Panc1 (cell line): ENCODE measurements around the gene MYPN. TPM values are rescaled to one million over a fixed set of nuclear protein-coding genes. Genes with fewer than 3 reads are reported as not detected.
"Not testable (repeated sequence)": the region's sequence is repeated elsewhere in the genome, so short reads cannot be mapped to it uniquely, and the experiment has no call there.

ENCODE experiments used
- ATAC-seq: fragments of 200-7000 bp; cut with Tn5 transposase; 2 replicates; pipeline ENCODE4 v1.9.1; 2020; ENCODE audit warnings: mild to moderate bottlenecking, moderate library complexity
- BruUV-seq: library from RNA; stranded (reverse); fragments of 400-500 nt; replicated peaks from 2 replicates; lab custom pipeline; 2021; lab: Mats Ljungman, UMichigan
- CTCF ChIA-PET: fragments of 300-600 bp; sonication (Branson Sonifier 250); formaldehyde crosslinking; loops from one replicate; lab custom pipeline; 2022; ENCODE audit warnings: antibody characterized with exemption; lab: Charles Lee
- POLR2A ChIA-PET: fragments of 300-600 bp; sonication (Branson Sonifier 250); formaldehyde crosslinking; loops from one replicate; lab custom pipeline; 2022; ENCODE audit warnings: antibody characterized with exemption; lab: Charles Lee
- DNase-seq: peaks from one replicate; pipeline ENCODE4 v3.0.0-alpha.2; 2010; ENCODE audit warnings: low read depth, low spot score
- H3K27ac ChIP-seq: 2 replicates; pipeline ENCODE4 v1.5.1; 2011; ENCODE audit warnings: mild to moderate bottlenecking, low read length, inconsistent platforms
- H3K27me3 ChIP-seq: fragments of 200-500 bp; sonication (Bioruptor generic); 2 replicates; pipeline ENCODE4 v1.6.0; 2014; ENCODE audit warnings: low read length, inconsistent platforms; ENCODE audit not compliant: control insufficient read depth, insufficient read depth
- H3K36me3 ChIP-seq: fragments of 200-500 bp; sonication (Bioruptor generic); 2 replicates; pipeline ENCODE4 v1.5.1; 2014; ENCODE audit warnings: inconsistent platforms, mild to moderate bottlenecking, low read length, moderate library complexity; ENCODE audit not compliant: control insufficient read depth, insufficient read depth
- H3K4me1 ChIP-seq: 2 replicates; pipeline ENCODE4 v1.5.1; 2011; ENCODE audit warnings: inconsistent platforms, mild to moderate bottlenecking, low read length, moderate library complexity; ENCODE audit not compliant: control insufficient read depth, insufficient read depth
- H3K4me3 ChIP-seq, 2 experiments: 2 replicates each; pipeline ENCODE4 v1.5.1; 2011 to 2012; ENCODE audit warnings: low read depth in 2 of 2, low read length in 2 of 2, mild to moderate bottlenecking in 2 of 2, inconsistent platforms in 1 of 2, moderate library complexity in 1 of 2
- H3K9me3 ChIP-seq: fragments of 200-500 bp; sonication (Bioruptor generic); 2 replicates; pipeline ENCODE4 v1.5.1; 2014; ENCODE audit warnings: low read depth, mild to moderate bottlenecking, inconsistent platforms, low read length, moderate library complexity; ENCODE audit not compliant: control insufficient read depth, insufficient read depth
- POLR2AphosphoS5 ChIP-seq: IDR thresholded peaks from 2 replicates; pipeline ENCODE4 v1.6.1; 2012; ENCODE audit warnings: mild to moderate bottlenecking, low read depth, low read length, moderate library complexity
- SIN3A ChIP-seq: IDR thresholded peaks from 2 replicates; pipeline ENCODE4 v1.6.1; 2012; ENCODE audit warnings: low read depth, mild to moderate bottlenecking, low read length, moderate library complexity, borderline replicate concordance; ENCODE audit not compliant: insufficient read depth
- TCF7L2 ChIP-seq: IDR thresholded peaks from 2 replicates; pipeline ENCODE4 v1.6.1; 2011; ENCODE audit warnings: mild to moderate bottlenecking, low read depth, low read length, inconsistent platforms
- in situ Hi-C: cut with HindIII; loops from 2 replicates; pipeline ENCODE4 v1.10.0; 2016; ENCODE audit warnings: low sequenced_read_pairs, low pct_unique_long_range_greater_than_20kb
- intact Hi-C: fragments of 100-400 bp; cut with micrococcal nuclease; formaldehyde crosslinking; loops from one replicate; pipeline ENCODE4 v1.10.0; 2022; ENCODE audit not compliant: unreplicated experiment
- total RNA-seq: library from RNA; stranded (reverse); gene quantifications from one replicate; pipeline ENCODE4 v1.2.1, GENCODE V29; 2021; ENCODE audit not compliant: unreplicated experiment
- TF ChIP-seq, protein P1 (sequence below): fragments of 450-650 bp; IDR thresholded peaks from 2 replicates; pipeline ENCODE4 v1.5.1; 2017; ENCODE audit warnings: mild to moderate bottlenecking
- TF ChIP-seq, protein P2 (sequence below), 2 experiments: IDR thresholded peaks; 2 replicates each; pipeline ENCODE4 v1.6.1; 2011 to 2012; ENCODE audit warnings: low read depth in 2 of 2, control low read depth in 1 of 2, low read length in 1 of 2, mild to moderate bottlenecking in 1 of 2, moderate library complexity in 1 of 2; ENCODE audit not compliant: insufficient read depth in 1 of 2

Gene MYPN
- total RNA-seq, 1 experiment from 2014 or later, result 39.1 TPM

DNA sequence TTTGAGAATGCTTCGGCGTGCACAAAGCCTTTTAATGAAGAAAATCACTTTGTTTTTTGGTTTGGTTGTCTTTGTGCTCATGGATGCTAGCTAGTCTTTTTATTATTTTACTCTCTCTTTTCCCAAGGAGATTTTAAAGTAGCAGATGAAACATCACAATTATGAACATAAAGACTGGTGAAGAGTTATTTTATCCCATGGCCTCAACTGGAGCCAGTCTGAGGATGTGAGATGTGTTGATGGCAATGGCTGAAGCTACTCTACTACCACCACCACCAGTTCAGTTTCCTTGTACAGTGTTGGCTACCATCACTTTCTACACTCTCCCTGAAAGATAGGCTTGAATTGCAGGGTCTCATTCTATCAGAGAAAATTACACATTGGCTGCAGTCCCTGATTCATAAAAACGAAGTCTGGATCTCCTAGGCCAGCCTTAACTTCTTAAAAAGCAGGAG is 33.7 kb upstream of the MYPN start:
- H3K9me3 ChIP-seq, result no peaks in the 10 kb centered on the region
- POLR2A ChIA-PET, result interaction anchor here (0.7 kb wide), 1 partner anchor 15 kb away, joined by 11 read pairs; no protein-coding TSS in a partner anchor
- peak overlapping the region; percentile 10 to 44; a peak in 3 of 4 replicates for H3K4me3 ChIP-seq
- intact Hi-C loops, result no loop called here
- in situ Hi-C loops, result no loop called here
- H3K36me3 ChIP-seq, result peaks cover 15% of the 10 kb centered on the region
- no peaks in the 10 kb centered on the region for H3K27me3 ChIP-seq
- TF ChIP-seq, protein P1, sequence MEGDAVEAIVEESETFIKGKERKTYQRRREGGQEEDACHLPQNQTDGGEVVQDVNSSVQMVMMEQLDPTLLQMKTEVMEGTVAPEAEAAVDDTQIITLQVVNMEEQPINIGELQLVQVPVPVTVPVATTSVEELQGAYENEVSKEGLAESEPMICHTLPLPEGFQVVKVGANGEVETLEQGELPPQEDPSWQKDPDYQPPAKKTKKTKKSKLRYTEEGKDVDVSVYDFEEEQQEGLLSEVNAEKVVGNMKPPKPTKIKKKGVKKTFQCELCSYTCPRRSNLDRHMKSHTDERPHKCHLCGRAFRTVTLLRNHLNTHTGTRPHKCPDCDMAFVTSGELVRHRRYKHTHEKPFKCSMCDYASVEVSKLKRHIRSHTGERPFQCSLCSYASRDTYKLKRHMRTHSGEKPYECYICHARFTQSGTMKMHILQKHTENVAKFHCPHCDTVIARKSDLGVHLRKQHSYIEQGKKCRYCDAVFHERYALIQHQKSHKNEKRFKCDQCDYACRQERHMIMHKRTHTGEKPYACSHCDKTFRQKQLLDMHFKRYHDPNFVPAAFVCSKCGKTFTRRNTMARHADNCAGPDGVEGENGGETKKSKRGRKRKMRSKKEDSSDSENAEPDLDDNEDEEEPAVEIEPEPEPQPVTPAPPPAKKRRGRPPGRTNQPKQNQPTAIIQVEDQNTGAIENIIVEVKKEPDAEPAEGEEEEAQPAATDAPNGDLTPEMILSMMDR, result no peak
- TF ChIP-seq TCF7L2, result no peak
- no peak for TF ChIP-seq SIN3A
- no peak for TF ChIP-seq POLR2AphosphoS5
- TF ChIP-seq, protein P2, sequence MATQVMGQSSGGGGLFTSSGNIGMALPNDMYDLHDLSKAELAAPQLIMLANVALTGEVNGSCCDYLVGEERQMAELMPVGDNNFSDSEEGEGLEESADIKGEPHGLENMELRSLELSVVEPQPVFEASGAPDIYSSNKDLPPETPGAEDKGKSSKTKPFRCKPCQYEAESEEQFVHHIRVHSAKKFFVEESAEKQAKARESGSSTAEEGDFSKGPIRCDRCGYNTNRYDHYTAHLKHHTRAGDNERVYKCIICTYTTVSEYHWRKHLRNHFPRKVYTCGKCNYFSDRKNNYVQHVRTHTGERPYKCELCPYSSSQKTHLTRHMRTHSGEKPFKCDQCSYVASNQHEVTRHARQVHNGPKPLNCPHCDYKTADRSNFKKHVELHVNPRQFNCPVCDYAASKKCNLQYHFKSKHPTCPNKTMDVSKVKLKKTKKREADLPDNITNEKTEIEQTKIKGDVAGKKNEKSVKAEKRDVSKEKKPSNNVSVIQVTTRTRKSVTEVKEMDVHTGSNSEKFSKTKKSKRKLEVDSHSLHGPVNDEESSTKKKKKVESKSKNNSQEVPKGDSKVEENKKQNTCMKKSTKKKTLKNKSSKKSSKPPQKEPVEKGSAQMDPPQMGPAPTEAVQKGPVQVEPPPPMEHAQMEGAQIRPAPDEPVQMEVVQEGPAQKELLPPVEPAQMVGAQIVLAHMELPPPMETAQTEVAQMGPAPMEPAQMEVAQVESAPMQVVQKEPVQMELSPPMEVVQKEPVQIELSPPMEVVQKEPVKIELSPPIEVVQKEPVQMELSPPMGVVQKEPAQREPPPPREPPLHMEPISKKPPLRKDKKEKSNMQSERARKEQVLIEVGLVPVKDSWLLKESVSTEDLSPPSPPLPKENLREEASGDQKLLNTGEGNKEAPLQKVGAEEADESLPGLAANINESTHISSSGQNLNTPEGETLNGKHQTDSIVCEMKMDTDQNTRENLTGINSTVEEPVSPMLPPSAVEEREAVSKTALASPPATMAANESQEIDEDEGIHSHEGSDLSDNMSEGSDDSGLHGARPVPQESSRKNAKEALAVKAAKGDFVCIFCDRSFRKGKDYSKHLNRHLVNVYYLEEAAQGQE (IDR thresholded peaks at IDR 0.05; ENCODE audit: insufficient read depth in 1 of 2, low read depth in 2 of 2, low read length in 1 of 2), result no peak
- H3K4me1 ChIP-seq, result peaks cover 30% of the 10 kb centered on the region
- BruUV-seq, result TSS peak; percentile 97
- peak overlapping the region; percentile 99 for H3K27ac ChIP-seq
- ATAC-seq (no peak), DNase-seq (no peak)
- CTCF ChIA-PET, result no interaction called here

DNA sequence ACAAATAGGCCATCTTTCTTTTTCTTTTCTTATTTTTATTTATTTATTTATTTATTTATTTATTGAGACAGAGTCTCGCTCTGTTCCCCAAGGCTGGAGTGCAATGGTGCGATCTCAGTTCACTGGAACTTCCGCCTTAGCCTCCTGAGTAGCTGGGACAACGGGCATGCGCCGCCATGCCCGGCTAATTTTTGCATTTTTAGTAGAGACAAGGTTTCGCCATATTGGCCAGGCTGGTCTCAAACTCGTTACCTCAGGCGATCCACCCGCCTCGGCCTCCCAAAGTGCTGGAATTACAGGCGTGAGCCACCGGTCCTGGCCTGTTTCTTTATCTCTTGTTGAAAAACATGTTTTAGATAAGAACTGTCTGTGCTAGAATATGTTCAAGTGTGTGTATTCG is 33.2 kb upstream of the MYPN start:
- H3K27ac ChIP-seq, result peak overlapping the region; percentile 99
- H3K9me3 ChIP-seq, ATAC-seq, H3K4me3 ChIP-seq, BruUV-seq, intact Hi-C loops, in situ Hi-C loops, POLR2A ChIA-PET, DNase-seq, CTCF ChIA-PET, H3K27me3 ChIP-seq: not testable (repeated sequence)
- peaks cover 15% of the 10 kb centered on the region for H3K36me3 ChIP-seq
- peaks cover 29% of the 10 kb centered on the region for H3K4me1 ChIP-seq

DNA sequence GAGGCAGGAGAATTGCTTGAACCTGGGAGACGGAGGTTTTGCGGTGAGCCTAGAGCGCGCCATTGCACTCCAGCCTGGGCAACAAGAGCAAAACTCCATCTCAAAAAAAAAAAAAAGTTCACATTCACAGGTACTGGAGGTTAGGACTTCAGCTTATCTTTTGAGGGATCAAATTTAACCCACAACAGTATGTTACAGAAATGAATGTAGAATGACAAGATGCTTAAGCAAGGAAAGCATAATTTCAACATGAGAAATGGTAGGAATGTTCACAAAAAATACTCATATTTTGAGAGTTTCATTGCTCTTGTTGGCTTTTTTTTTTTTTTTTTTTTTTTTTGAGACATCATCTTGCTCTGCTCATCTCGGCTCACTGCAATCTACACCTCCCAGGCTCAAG is 32.3 kb upstream of the MYPN start:
- TF ChIP-seq, protein P1, result no peak
- TF ChIP-seq SIN3A (no peak), POLR2AphosphoS5 (no peak)
- TF ChIP-seq, protein P2 (IDR thresholded peaks at IDR 0.05; ENCODE audit: insufficient read depth in 1 of 2, low read depth in 2 of 2, low read length in 1 of 2), result no peak
- Histone ChIP-seq H3K36me3 (peaks cover 12% of the 10 kb centered on the region), H3K27ac (peak overlapping the region; percentile 77; the same call in 1 of the 2 replicates), H3K9me3 (no peaks in the 10 kb centered on the region), H3K27me3 (no peaks in the 10 kb centered on the region), H3K4me3 (no peak overlapping the region), H3K4me1 (peaks cover 30% of the 10 kb centered on the region)
- ATAC-seq (no peak), DNase-seq (no peak)
- no TSS peak for BruUV-seq
- ChIA-PET POLR2A (no interaction called here), CTCF (interaction anchor here (0.7 kb wide), 1 partner anchor 355 kb away, joined by 10 read pairs; no protein-coding TSS in a partner anchor)
- intact Hi-C loops (no loop called here), in situ Hi-C loops (no loop called here)
